SK-N-MC (cell line): Measurements from ENCODE around the gene UBL4A.

Source experiments
- EZH2 ChIP-seq: fragments of 200-600 bp; sonication (generic); IDR thresholded peaks from one replicate; pipeline ENCODE4 v1.6.1; 2017; ENCODE audit warnings: antibody characterized with exemption
- FOXP2 ChIP-seq: optimal IDR thresholded peaks from 2 replicates; pipeline ENCODE3; 2011; ENCODE audit warnings: mild to moderate bottlenecking, moderate library complexity; ENCODE audit not compliant: insufficient read depth; ENCODE audit errors: extremely low read length, control extremely low read depth
- POLR2AphosphoS5 ChIP-seq: IDR thresholded peaks from 2 replicates; pipeline ENCODE4 v1.6.1; 2012; ENCODE audit warnings: mild to moderate bottlenecking, low read depth, low read length, borderline replicate concordance

- no peak for TF ChIP-seq EZH2
- no peak for TF ChIP-seq POLR2AphosphoS5
- TF ChIP-seq FOXP2: no peak
Measured at GRCh38 chrX:154534526-154535322, 48.3 kb upstream of the UBL4A start.
